Measurements from ENCODE around the gene OR2H2.

The OR2H2 gene

GRCh38 chr6:29584821-29585220 lies at the start of gene OR2H2:
Gene OR2H2 (plus strand): TSS chr6:29585121. CDS start chr6:29587945, 2,824 bp downstream.
- no peak for DNase-seq

DNA sequence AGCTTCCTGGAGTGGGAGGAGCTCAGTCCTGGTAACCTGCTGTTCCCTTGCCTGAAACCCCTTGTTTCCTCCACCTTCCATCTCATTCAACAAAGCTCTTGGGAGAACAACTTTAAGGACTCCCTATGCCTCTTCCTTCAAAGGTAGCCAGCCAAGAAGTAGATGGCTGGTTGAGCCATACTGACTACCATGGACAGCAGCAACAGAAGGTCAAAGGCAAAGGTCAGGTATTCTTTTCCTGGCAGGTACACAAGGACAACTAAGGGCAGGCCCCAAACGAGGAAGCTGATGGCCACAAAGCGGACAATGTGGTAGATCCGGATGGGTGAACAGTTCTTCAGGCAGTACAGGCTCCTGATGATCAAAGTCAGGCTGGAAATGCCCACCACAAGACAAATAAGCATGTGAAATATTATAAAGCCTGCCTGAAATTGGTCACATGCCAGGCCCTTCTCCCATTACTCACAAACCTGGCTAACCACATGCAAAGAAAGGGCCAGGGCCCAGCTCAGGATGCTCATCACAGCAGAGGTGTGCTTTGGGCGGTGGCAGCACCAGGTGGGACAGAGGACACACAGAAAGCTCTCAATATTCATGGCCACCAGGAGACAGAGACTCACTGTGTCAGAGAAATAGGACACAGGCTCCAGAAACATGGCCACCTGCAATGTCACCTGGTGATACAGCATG lies 47.1 kb upstream of the OR2H2 start:
- no peak for DNase-seq

DNA sequence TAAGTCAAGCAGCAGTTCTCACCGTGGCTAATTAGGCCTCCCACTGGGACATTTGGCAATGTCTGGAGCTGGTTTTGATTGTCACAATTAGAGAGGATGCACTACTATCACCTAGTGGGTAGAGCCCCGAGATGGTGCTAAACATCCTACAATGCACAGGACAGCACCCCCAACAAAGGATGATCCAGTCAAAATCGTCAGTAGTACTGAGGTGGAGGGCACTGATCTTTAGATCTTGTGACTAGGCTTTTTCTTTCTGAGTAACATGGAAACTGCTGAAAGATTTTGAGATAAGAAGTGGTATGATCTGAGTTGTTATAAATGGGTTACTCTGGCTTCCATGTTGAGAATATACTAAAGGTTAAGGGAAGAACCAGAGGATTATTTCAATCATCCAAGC lies 37.3 kb upstream of the OR2H2 start:
- no peak for DNase-seq

DNA sequence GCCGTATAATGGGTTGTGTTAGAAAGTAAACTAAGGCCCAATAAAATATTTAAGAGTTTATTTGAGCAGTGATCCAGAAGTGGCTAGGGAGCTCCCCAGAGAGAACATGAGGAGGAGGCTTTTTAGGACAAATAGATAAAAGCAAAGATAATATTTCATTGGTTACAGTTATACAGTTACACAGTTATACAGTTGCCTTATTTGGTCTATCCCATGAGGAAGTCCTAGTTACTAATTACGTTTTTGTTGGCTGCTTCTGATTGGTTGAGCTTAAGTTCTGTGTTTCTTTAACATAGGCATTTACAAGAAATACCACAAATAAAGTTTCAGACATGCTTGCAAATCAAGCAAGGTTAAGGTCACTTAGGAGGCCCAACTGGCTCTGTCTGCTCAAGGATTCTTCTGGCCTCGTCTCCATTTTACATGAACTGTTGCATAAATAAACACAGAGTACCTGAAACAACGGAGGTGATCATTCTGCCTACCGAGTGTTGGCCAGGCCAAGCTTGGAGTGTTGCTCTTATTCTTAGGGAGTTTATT lies 32.3 kb upstream of the OR2H2 start:
- DNase-seq: peak; percentile 70 to 86 (median 85)

GRCh38 chr6:29553268-29554057 lies 31.5 kb upstream of the OR2H2 start:
- peak; percentile 50 to 67 (median 62) for DNase-seq

DNA sequence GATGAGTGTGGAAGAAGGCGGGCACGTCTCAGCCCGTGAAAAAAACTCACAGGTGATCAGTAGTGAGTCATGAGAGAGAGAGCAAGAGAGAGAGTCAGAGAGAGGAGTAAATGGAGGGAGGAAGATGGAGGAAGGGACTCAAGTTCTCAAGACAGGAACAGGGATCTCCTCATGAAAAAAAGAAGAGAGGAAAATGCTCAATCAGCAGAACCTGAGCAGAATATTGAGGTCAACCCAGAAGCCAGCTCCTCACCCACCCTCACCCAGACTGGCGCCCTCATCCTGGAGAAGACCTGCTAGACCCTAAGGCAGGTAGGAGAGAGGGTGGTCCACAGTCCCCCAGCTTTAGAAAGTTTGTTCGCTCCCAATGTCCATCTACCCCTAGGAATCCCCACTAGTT lies 30.2 kb upstream of the OR2H2 start:
- no peak for DNase-seq

DNA sequence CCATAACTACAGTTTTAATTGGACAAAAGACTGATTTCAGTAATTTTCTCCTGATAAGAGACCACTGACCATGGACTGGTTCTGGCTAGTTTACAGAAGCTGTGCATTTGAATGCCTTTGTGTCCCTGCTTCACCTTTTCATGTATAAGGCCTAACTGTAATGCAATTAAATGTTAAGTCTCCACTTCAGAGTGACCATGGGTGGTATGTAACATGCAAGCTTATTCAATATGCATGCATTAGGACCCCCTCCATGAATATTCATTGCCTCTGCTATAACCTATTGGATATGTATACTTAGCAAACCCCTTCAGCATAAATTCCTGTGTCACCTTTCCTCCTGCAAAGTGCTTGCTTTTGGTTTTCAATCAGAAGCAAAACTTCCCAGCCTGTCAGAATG lies 27.6 kb upstream of the OR2H2 start:
- no peak for DNase-seq

DNA sequence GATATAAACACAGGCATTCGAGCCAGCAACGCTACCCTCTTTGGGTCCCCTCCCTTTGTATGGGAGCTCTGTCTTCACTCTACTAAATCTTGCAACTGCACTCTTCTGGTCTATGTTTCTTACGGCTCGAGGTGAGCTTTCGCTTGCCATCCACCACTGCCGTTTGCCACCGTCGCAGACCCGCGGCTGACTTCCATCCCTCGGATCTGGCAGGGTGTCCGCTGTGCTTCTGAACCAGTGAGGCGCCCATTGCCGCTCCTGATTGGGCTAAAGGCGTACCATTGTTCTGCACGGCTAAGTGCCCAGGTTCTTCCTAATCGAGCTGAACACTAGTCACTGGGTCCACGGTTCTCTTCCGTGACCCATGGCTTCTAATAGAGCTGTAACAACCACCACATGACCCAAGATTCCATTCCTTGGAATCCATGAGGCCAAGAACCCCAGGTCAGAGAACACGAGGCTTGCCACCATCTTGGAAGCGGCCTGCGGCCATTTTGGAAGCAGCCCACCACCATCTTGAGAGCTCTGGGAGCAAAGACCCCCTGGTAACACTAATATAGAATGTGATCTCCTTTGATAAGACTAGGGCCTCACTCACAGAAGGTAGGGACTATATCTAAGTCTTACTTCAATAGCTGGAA lies 26.4 kb upstream of the OR2H2 start:
- DNase-seq: no peak

DNA sequence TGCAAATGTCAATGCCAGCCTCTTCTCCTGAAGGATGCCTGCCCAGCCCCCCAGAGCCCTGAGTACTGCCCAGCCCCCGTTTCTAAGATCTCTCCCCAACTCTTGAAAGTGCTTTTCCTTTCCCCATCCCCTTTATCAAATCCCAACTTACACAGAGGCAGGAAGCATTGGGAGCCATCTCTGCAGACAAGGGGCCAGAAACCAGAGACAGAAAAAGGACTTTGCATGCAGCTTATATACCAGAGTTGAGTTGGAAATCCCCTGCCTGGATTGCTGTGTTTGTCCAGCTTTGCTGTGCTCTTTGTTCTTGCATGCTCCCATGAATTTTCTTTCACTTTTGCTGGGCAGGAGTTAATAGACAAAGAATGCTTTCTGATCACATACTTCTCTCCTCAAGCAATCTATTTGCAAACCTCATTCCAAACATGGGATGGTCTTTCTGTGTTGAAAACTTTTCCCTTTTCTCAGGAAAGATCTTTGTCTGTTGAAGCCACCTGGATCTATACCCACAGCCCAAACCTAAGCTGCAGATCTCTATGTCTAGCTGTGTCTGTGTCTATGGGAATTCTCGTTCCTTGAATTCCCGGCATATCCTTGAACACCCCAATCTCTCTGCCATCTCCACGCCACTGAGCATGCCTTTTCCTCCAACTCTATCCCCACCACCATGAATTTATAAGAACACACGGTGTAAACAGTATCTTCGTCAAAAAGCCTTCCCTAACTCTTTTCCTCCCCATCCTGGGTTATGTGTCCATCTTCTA lies 25.2 kb upstream of the OR2H2 start, which contains the start of gene UBD:
Gene UBD, minus strand, starts transcription at position 209 of the 764 bp plus-strand sequence. Its CDS starts 31 bp downstream, at position 178.
- DNase-seq: no peak

GRCh38 chr6:29561091-29561490 lies 23.8 kb upstream of the OR2H2 start:
- DNase-seq: peak in 1 of 3 donors; percentile 41

- DNase-seq: no peak
Measured at GRCh38 chr6:29561606-29562181, 23.2 kb upstream of the OR2H2 start.

DNA sequence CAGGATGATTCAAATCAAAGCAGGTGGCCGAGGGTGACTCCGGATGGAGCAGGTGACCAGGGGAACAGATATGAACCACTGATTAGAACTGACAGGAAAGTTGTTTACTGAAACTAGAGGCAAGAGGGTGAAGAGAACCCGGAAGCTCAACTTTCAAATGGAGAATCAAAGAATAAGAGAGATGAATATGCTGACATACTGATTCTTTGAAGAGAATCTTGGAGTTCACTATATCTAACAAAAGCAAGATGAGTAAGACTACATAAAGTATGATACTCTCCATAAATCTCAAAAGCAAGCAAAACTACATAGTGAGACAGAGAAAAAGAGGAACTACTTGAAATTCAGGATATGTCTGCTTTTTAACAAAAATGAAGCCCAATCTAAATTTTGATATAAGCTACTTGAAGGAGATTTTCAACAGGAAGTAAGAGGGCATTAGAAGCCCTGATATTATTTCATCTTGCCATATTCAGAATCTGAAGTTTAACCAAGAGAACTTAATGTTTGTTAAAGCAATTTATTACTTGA lies 21.4 kb upstream of the OR2H2 start:
- DNase-seq: peak in 1 of 3 donors; percentile 24

- no peak for DNase-seq
Measured at GRCh38 chr6:29564875-29565274, 20.0 kb upstream of the OR2H2 start.

- DNase-seq: no peak
Measured at GRCh38 chr6:29566856-29567255, 18.1 kb upstream of the OR2H2 start.

DNA sequence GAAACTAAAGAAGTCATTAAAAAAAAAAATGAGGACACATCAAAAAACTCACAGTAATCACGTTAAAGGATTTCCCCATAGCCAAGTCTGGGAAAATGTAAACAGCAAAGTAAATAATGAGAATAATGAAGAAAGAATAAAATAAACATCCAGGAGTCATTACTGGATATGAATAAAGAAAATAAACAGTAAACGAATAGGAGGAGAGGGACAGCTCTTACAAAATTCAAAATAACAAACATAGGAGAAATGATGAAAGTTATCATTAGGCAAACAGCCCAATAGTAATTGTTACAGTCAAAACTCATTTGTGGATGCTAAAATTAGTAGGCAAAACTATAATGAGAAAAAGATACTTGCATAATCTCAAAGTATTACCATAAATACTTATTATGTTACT lies 17.4 kb upstream of the OR2H2 start:
- no peak for DNase-seq

GRCh38 chr6:29567991-29568390 lies 16.9 kb upstream of the OR2H2 start:
- DNase-seq: no peak

GRCh38 chr6:29576056-29576455 lies 8.9 kb upstream of the OR2H2 start:
- DNase-seq: no peak

- no peak for DNase-seq
Measured at GRCh38 chr6:29577544-29577943, 7.4 kb upstream of the OR2H2 start.

GRCh38 chr6:29589423-29590048 lies 4.6 kb downstream of the OR2H2 start:
- DNase-seq: peak; percentile 57 to 66 (median 58)

DNA sequence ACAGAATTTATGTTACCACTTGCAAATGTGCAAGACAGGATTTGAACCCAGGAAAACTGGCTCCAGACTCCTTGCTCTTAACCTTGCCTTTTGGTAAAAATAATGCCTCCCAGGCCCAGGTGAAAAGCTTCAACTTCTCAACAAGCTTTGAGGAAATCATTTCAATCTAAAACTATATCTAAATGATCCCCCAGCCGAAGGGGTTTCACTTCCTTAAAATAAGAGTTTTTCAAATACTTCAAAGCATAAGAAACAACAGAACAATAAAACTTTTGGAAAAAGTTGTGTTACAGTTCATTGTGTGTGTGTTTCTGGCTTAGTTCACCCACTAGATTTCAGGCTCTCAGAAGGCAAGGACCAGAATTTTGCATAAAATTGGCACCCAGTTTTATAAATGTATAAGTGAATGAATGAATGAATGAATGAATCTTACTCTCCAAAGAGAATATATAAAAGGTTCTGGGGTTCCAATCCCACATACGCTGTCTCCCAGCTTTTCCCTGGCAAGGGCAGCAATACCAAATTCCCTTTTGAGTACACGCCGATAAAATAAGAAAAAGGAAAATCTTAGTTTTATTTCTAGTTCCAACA lies 5.4 kb downstream of the OR2H2 start:
- no peak for DNase-seq

- no peak for DNase-seq
Measured at GRCh38 chr6:29591677-29592076, 6.8 kb downstream of the OR2H2 start.
